A549 (cell line): Measurements from ENCODE around the gene REX1BD. TPM values are rescaled to one million over a fixed set of nuclear protein-coding genes. Genes with fewer than 3 reads are reported as not detected.

Source experiments
- ATAC-seq, 2 experiments: fragments of 200-7000 bp in 1 of 2; fragments of >200 bp in 1 of 2; cut with Nextera tagmentation in 1 of 2; cut with Tn5 transposase in 1 of 2; 3 replicates each; pipeline versions ENCODE4 v1.8.0 to v1.9.1; 2018 to 2020; ENCODE audit warnings: mild to moderate bottlenecking in 1 of 2, moderate library complexity in 1 of 2
- CTCF ChIA-PET: fragments of 300-600 bp; sonication (Branson Sonifier 250); formaldehyde crosslinking; extraction: SDS; loops from one replicate; lab custom pipeline; 2021; ENCODE audit warnings: antibody characterized with exemption, inconsistent platforms; lab: Yijun Ruan, JAX
- POLR2A ChIA-PET: fragments of 350-600 bp; formaldehyde crosslinking; extraction: SDS; loops from one replicate; lab custom pipeline; 2021; ENCODE audit warnings: antibody characterized with exemption, inconsistent platforms; lab: Yijun Ruan, JAX
- DNase-seq, 2 experiments: peaks; one replicate each; pipeline versions ENCODE4 v3.0.0 to v3.0.0-alpha.2; 2011 to 2016; ENCODE audit warnings: low read depth in 1 of 2, low spot score in 1 of 2
- FAIRE-seq: peaks from 2 replicates; lab custom pipeline; 2011; peaks lifted over from hg19 to GRCh38; lab: Jason Lieb, UNC
- H3K27ac ChIP-seq, 2 experiments: fragments of >200 bp; sonication (Bioruptor Twin); formaldehyde crosslinking; 3 replicates each; pipeline ENCODE4 v1.5.1; 2016 to 2017
- H3K4me1 ChIP-seq: fragments of >200 bp; sonication (Bioruptor Twin); formaldehyde crosslinking; 3 replicates; pipeline ENCODE4 v1.6.1; 2016
- H3K4me2 ChIP-seq: fragments of >200 bp; sonication (Bioruptor Twin); formaldehyde crosslinking; 3 replicates; pipeline ENCODE4 v1.6.1; 2016
- H3K4me3 ChIP-seq: fragments of >200 bp; sonication (Bioruptor Twin); formaldehyde crosslinking; 3 replicates; pipeline ENCODE4 v1.5.1; 2016
- H3K9me3 ChIP-seq: fragments of >200 bp; sonication (Bioruptor Twin); formaldehyde crosslinking; 3 replicates; pipeline ENCODE4 v1.6.1; 2016
- CBX8 ChIP-seq: fragments of 200-600 bp; sonication (generic); IDR thresholded peaks from 2 replicates; pipeline ENCODE4 v1.6.1; 2016
- HMGXB4 ChIP-seq: fragments of 250-450 bp; sonication (Bioruptor Pico); IDR thresholded peaks from 2 replicates; pipeline ENCODE4 v1.5.0; 2021; ENCODE audit warnings: mild to moderate bottlenecking, moderate library complexity, borderline replicate concordance
- HOXB5 ChIP-seq: fragments of 250-450 bp; sonication (Bioruptor Pico); IDR thresholded peaks from 2 replicates; pipeline ENCODE4 v1.5.0; 2020; ENCODE audit warnings: mild to moderate bottlenecking, moderate library complexity
- MAZ ChIP-seq: fragments of 150-350 bp; IDR thresholded peaks from 2 replicates; pipeline ENCODE4 v1.6.1; 2014; ENCODE audit warnings: antibody characterized with exemption, low read depth, low read length, borderline replicate concordance
- NFE2L2 ChIP-seq: fragments of 150-350 bp; conservative IDR thresholded peaks from 2 replicates; pipeline ENCODE4 v1.6.1; 2014; ENCODE audit warnings: low read length
- NR3C1 ChIP-seq: fragments of >200 bp; sonication (Bioruptor Twin); formaldehyde crosslinking; IDR thresholded peaks from 3 replicates; pipeline ENCODE4 v1.6.1; 2017
- PBX3 ChIP-seq: IDR thresholded peaks from 2 replicates; pipeline ENCODE4 v1.6.1; 2012
- RAD21 ChIP-seq, 2 experiments: fragments of >200 bp in 1 of 2; sonication (Bioruptor Twin) in 1 of 2; formaldehyde crosslinking in 1 of 2; IDR thresholded peaks in 1 of 2; conservative IDR thresholded peaks in 1 of 2; 2 replicates in 1 of 2; 3 replicates in 1 of 2; pipeline ENCODE4 v1.6.1; 2012 to 2018; ENCODE audit warnings: inconsistent platforms in 1 of 2
- RNF2 ChIP-seq: fragments of 200-600 bp; sonication (generic); IDR thresholded peaks from 2 replicates; pipeline ENCODE4 v1.6.1; 2016; ENCODE audit warnings: low read depth, mild to moderate bottlenecking, antibody characterized with exemption, moderate library complexity, borderline replicate concordance
- TFCP2L1 ChIP-seq: fragments of 250-450 bp; sonication (Bioruptor Pico); IDR thresholded peaks from 2 replicates; pipeline ENCODE4 v1.5.0; 2021; ENCODE audit warnings: mild to moderate bottlenecking
- ZC3H11A ChIP-seq: fragments of 450-650 bp; IDR thresholded peaks from 2 replicates; pipeline ENCODE4 v1.6.1; 2014; ENCODE audit warnings: antibody characterized with exemption, mild to moderate bottlenecking
- WGBS: methylation state at CpG from one replicate; pipeline ENCODE4 v1.1.6; 2017; ENCODE audit errors: missing lambda C conversion rate; 5-methylcytosine and 5-hydroxymethylcytosine counted together
- polyA plus RNA-seq, 4 experiments: library from polyadenylated mRNA; depleted of rRNA in 3 of 4; stranded (reverse); fragments of >200 nt; fragmentation: RNase III in 1 of 4; extraction: RNeasy Plus Mini Kit Qiagen cat#74134 plus additional on column Dnase treatment in 1 of 4; gene quantifications; 2 replicates in 3 of 4; 3 replicates in 1 of 4; pipeline ENCODE4 v1.2.3, GENCODE V29; 2011 to 2017

The REX1BD gene
- polyA plus RNA-seq, 2 of the 4 experiments (the other 2 are of a cell fraction): 23.1 to 47.3 TPM

- peak within 1 kb of the TSS; percentile 81 for H3K4me3 ChIP-seq
- DNase-seq: peak; percentile 83 to 84
- ChIA-PET CTCF (interaction anchor here (0.5 to 1.9 kb wide), 8 partner anchors 11 to 329 kb away, joined by 3 to 7 read pairs (median 4); partner anchors contain the start of gene REX1BD), POLR2A (interaction anchor here (0.6 to 1.9 kb wide), 3 partner anchors 12 to 23 kb away, joined by 5 to 12 read pairs (median 7); partner anchors contain the start of gene KXD1)
- peak; percentile 97 to 98 for ATAC-seq
- H3K4me1 ChIP-seq: peaks cover 11% of the 10 kb centered on the region; the same call in 1 of the 3 replicates
- H3K27ac ChIP-seq: peak within 1 kb of the TSS; percentile 97 to 100
- TF ChIP-seq ZC3H11A (no peak), NFE2L2 (no peak), PBX3 (peak; percentile 91)
- 0% methylated on average over 1 of the region's 86 CpGs for WGBS
- no peaks in the 10 kb centered on the region for H3K9me3 ChIP-seq
- FAIRE-seq: no peak
- H3K4me2 ChIP-seq: peak within 1 kb of the TSS; percentile 96
Measured at GRCh38 chr19:18542941-18543813, 45.4 kb upstream of the REX1BD start, which contains the start of gene FKBP8. FKBP8 (minus strand) TSS chr19:18543573; CDS start chr19:18541970, 1,603 bp downstream.

- ChIA-PET POLR2A (interaction anchor here (0.6 to 1.9 kb wide), 3 partner anchors 13 to 24 kb away, joined by 5 to 12 read pairs (median 7); partner anchors contain the start of gene KXD1), CTCF (interaction anchor here (0.5 to 1.9 kb wide), 8 partner anchors 10 to 328 kb away, joined by 3 to 7 read pairs (median 4); partner anchors contain the start of gene REX1BD)
- TF ChIP-seq TFCP2L1 (no peak), RAD21 (conservative IDR thresholded peaks at IDR 0.05 in 1 of 2, IDR thresholded peaks at IDR 0.05 in 1 of 2) (peak; percentile 36 to 48; a peak in 4 of 5 replicates), HMGXB4 (CRISPR knock-in tag) (no peak), CBX8 (no peak), HOXB5 (CRISPR knock-in tag) (no peak), NR3C1 (no peak), RNF2 (no peak)
- H3K9me3 ChIP-seq: no peaks in the 10 kb centered on the region
- 4% methylated on average over 8 of the region's 12 CpGs for whole genome bisulfite sequencing
- H3K4me3 ChIP-seq: peak overlapping the region; percentile 81
- DNase-seq (peak; percentile 66 to 79), ATAC-seq (peak; percentile 87 to 89), FAIRE-seq (no peak)
- H3K27ac ChIP-seq: peak overlapping the region; percentile 97 to 100
- peak overlapping the region; percentile 96 for H3K4me2 ChIP-seq
- peaks cover 11% of the 10 kb centered on the region; the same call in 1 of the 3 replicates for H3K4me1 ChIP-seq
Measured at GRCh38 chr19:18543814-18544475, 44.7 kb upstream of the REX1BD start.

- FAIRE-seq: no peak
Measured at GRCh38 chr19:18551631-18552030, 37.0 kb upstream of the REX1BD start.

More at GRCh38 chr19:18551631-18552030, 37.0 kb upstream of the REX1BD start:
- CTCF ChIA-PET: interaction anchor here (0.6 kb wide), 1 partner anchor 212 kb away, joined by 3 read pairs; no protein-coding TSS in a partner anchor
- TF ChIP-seq MAZ: no peak
- TF ChIP-seq, all 56 proteins: peak for 0
- no peak for ATAC-seq
- no peak for DNase-seq
- no peak overlapping the region for H3K4me3 ChIP-seq
- no peaks in the 10 kb centered on the region for H3K9me3 ChIP-seq
- H3K4me1 ChIP-seq: no peaks in the 10 kb centered on the region
- 55% methylated on average over 6 of the region's 6 CpGs for WGBS
- H3K27ac ChIP-seq: no peak overlapping the region
- no peak overlapping the region for H3K4me2 ChIP-seq
- POLR2A ChIA-PET: no interaction called here
